T-helper 2 cell (primary cell): Measurements from ENCODE around the gene CAT.

Experiments
- DNase-seq, 5 experiments: peaks; one replicate each; pipeline versions ENCODE4 v3.0.0 to v3.0.0-alpha.2; 2012 to 2022

The CAT gene

DNA sequence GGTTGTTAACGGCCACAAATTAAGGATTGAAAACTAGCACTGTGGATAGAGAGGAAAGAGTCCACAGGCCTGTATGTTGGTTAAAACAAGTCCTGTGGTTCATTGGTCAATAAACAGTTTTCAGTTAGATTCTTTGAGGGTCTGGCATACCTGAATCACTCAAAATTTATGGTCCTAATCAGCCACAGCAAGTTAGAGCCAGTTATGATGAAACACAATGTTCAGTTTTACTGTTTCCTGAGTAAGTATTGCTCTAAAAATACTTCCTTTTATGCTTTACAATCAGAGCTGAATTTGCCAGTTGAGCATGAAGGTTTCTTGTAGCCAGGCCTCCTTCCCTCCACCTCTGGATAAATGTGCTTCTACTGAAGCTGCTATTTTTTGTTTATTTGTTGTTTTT lies 12.9 kb upstream of the CAT start:
- DNase-seq, result no peak

DNA sequence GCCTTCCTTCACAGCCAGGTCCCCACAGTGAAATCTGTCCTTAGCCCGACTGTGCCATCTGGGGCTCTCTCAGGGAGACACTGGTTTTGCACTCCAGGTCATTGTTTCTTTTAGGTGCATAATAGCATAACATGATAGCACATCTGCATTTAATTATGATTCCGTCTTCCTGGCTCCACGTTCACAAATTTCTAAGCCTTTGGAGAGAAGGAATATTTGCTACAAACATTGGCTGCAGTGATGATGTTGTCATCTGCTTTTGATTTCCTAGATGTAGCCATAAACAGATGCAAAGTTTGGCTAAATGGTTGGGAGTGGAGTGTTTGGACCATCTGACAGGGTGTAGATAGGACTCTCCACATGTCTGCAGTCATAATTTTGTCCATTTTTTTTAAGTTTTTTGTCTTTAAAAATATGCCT lies 12.0 kb upstream of the CAT start:
- DNase-seq, result no peak

DNA sequence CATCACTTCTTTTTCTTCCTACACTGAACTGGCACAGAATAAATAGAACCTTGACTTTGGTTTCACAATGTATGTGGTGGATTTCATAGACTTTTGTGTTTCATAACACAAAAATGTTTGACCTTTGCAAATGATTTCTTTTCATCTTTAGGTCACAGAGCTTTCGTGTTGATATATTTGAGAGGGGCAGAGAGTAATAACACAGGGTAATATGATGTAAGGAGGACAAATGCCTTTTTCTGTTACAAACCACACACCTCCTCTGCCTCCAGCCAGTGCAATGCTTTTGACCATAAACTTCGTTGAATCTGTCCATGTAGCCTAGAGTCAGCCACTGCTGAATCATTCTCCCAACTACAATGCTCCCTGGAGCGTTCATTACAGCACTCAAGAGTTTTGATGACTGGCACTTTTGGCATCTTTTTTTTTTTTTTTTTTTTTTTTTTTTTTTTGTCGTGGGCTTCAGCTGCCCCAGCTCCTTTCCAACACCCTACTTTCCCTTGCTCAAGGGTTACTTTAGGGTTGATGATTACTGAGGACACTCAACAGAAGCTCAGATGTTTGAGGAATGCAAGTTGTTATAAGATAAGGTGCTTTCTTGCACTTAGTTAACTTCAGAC lies 11.4 kb upstream of the CAT start:
- DNase-seq, result no peak

DNA sequence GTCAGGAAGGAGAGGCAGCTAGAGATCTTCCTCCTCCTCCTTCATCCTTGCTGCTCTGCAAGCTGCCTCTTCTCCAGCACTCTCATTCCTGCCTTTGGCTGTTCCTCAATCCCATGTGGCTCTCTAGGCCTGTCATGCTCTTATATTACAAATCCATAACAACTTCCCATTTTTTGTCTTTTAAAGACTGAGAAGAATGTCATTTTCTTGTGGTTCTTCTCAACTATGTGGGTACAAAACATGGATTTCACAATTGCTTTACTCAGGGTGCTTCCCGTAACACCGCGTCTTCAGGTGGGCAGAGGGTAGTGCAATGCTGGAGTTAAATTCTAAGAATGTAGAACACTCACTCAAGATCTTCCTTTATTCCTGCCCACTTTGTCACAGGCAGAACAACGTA lies 6.8 kb upstream of the CAT start:
- no peak for DNase-seq

DNA sequence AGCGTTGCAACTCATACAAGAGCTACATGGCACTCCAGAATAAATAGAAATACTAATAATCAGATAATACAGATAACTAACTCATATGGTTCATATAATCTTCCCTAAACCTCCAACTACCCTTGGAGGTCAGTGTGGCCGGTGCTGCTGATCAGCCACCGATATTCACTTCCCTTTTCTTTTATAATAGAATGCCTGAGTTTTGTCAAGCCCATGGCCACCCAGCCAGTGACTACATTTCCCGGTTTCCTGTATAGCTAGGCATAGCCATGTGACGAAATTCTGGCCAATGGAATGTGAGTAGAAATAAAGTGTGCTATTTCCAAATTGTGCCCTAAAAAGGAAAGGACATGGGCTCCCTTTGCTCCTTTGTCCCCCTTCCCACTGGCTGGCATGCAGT lies 5.9 kb upstream of the CAT start:
- DNase-seq, result no peak

GRCh38 chr11:34433899-34434298 lies 4.8 kb upstream of the CAT start:
- no peak for DNase-seq

DNA sequence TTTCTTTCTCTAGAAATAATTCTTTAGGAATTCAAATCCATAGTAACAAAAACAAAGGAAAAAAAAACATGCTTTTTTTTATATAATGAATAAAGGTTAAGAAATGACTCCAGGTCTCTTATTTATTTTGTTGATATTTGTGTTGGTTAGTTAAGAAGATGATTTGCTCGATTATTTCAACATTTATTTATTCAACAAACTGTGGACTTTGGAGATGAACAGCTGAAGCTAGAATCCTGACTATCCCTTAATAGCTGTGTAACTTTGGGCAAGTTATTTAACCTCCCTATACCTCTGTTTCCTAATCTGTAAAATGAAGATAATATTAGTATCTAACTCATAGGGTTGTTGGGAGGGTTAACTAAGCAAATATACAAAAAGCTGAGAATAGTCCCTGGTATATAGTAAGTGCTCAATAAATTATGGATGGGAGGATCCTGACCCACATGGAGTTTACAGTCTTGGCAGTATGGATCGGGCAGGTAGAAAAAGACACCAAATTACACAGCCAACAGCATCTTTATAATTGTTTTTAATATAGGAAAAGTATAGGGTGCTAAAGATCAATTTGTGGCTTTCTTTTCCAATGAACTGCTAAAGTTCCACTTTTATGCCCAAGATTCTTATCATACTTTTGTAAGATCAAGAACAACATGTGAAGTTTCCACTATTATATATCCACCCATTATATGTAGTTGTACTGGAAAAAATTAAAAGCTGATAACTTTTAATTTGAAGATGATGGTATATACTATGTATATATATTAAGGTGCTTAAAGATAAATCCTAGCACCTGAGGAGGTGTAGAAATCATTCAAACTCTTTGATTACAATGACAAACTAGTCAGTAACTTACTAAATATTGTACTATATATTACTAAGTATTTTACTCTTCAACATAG lies 1.3 kb upstream of the CAT start:
- DNase-seq, result no peak

- DNase-seq, result peak in 1 of 5 experiments; percentile 8
Observed at GRCh38 chr11:34439610-34440198, 970 bp downstream of the CAT start.

- DNase-seq, result no peak
Observed at GRCh38 chr11:34441814-34442213, 3.1 kb downstream of the CAT start.

DNA sequence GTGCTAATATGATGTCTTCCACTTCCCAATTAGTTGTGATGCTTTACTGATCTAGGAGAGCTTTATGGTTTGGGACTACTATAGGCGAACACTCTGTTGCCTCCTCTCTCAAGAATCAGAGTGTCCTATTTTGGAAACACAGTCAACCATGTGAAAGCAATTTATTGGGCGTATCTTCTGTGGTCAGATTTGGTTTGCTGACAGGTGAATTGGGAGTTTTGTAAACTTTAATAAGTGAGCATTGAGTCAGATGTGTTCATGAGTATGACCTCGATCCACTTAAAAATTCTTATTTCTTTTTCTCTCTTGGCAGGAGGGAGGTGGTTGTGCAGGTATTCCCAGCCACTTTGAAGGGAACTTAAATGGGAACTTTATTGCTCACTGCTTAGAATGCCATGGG lies 4.4 kb downstream of the CAT start:
- DNase-seq, result no peak

DNA sequence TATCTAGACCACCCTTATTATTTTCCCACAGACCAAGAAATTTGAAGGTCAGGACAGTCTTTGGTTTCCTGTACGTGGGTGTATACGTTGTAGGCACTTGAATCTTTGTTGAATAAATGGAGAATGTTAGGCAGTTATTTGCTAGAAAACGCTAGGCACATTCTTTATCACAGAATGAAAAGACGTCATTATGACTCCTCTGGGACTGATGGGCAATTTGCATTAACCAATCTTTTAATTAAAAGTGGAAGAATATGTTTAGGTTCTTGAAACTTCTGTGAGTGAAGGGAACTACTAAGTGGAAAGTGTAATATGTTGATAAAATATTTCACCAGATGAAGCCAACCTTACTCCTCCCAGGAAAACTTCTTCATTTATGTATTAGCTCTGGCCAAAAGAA lies 5.7 kb downstream of the CAT start:
- no peak for DNase-seq

- DNase-seq, result no peak
Observed at GRCh38 chr11:34445956-34446355, 7.2 kb downstream of the CAT start.

- no peak for DNase-seq
Observed at GRCh38 chr11:34446386-34446785, 7.7 kb downstream of the CAT start.

DNA sequence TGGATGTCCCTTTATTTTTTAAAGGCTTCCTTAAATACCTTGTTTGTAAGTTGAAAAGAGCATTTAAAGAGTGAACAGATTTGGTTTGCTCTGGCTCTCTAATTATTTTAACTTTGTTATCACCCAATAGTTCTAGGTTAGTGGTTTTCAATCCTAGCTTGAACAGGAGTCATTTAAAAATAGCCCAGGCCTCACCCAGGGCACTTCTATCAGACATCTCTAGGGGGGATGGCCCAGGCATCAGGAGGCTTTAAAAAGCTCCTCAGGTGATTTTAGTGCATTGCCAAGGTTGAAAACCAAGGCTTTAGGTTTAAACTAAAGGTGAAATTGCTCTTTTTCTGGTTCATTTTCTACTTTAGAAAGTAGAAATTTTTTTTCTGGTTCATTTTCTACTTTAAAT lies 8.3 kb downstream of the CAT start:
- no peak for DNase-seq

DNA sequence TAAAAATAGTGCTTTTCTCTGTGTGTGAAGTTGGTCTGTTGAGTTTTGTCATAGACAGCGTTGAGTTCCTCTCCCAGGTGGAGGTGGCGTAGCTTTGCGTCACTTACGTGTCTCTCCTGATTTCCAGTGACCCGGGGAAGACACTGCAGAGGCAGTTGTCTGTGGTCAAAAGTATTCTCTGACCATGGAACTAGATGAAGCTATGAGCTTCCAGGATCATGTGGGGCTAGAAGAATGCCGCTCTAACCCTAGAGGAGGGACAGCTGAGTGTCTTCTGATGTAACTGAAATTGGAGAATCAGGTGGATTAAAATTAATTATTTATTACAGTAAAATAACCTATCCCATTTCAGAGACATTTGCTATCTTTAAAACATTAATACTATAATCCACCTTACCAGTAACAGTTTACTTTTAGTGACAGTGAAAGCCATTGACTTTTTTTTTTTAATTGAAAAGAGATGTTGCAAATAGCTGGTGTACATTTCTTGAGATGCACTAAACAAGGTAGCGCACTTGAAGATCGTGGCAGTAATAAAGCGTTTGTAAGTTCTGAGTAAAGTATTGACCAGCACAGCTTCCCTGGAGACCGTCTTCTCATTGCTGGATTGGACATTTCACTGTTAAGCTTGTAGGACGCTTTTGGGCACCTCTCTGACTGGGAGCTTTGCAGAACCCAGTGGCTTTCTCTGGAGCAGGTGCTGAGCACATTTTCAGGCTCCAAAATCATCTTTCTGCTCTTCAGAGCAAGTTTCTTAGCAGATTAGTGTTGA lies 9.7 kb downstream of the CAT start:
- no peak for DNase-seq

DNA sequence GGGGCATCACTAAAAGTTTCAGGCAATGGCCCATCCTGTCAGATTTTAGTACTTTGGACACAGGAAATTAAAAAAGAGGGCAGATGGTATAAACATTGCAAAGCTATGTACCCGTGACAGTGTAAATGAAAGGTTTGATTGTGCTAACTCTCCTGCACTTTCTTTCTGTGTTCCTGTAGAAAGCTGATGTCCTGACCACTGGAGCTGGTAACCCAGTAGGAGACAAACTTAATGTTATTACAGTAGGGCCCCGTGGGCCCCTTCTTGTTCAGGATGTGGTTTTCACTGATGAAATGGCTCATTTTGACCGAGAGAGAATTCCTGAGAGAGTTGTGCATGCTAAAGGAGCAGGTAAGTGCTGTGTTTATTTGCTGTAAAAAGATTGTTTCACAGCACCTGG lies 10.3 kb downstream of the CAT start:
- peak in 1 of 5 experiments; percentile 19 for DNase-seq

GRCh38 chr11:34451053-34451452 lies 12.3 kb downstream of the CAT start:
- DNase-seq, result no peak

DNA sequence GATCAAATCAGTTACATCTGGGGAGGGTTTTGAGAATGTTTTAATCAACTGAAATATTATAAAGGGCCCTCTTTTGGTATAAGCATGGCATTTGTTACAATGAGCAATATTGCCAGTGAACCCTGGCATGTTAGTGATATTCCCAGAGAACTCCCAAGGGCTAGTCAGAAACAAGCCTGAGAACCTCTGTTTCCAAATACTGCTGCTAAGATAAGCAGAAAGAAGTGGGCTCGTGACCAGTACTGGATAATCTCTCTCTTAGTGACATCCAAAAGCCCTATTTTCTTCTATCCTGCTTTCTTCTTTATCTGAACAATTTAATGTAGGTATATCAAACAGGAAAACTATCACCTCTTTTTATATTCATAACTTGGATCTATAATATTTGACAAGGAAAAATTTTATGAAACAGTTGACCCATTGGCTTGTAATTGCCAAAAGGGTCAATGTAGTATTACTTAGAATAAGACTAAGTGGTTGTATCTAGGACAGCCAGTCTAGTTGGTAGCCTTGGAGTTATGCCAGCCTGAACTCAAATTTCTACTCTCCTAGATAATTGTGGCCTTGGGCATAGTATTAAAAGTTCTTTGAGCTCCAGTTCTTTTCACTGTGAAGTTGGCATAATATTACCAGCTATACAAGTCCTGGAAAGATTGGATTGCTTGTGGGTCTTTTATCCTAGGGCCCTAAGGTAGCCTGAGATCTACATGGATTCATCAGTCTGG lies 15.7 kb downstream of the CAT start:
- DNase-seq, result no peak

GRCh38 chr11:34457607-34458006 lies 18.9 kb downstream of the CAT start:
- no peak for DNase-seq

- no peak for DNase-seq
Observed at GRCh38 chr11:34458525-34458924, 19.8 kb downstream of the CAT start.

DNA sequence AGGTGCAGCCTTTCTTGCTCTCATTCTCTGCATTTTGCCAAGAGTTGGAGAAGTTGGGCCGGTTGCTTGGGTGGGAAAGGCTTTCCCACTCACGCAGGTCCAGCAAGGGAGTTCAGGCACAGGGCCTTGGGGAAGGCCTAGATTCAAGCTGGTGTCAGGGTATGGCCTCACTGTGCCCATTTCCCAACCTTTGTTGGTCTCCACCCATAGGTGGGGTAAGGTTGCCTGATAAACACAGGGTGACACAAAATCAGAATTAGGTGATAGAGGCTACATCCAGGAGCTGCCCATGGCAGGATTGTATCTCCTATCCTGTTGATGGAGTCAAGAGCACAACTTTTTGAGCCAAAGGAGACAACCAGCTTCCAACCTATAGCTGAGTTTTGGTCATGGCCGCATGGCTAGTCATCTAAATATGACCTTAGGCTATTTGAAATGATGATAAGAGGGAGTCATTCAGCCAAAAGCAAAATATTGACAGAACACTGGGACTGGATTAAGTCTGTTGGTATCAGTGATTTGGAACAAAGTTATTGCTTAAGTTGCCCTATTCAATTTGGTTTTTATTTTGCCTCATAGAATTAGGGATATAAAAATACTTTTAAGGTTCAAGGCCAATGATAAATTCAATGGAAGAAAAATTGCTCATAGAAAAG lies 20.9 kb downstream of the CAT start:
- DNase-seq, result no peak

DNA sequence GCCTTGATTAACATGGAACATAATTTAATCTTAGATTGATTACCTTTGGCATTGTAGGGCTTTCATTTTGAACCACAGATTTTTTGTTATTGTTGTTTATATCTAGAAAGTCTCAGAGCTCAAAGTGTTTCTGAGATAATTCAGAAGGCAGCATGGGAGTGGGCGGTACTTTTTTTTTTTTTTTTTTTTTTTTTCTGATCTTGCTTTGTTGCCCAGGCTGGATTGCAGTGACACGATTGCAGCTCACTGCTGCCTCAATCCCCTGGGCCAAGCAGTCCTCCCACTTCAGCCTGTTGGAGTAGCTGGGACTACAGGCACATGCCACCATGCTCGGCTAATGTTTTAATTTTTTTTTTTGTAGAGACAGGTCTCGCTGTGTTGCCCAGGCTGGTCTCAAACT lies 21.5 kb downstream of the CAT start:
- no peak for DNase-seq
